RCC 7860 (cell line): ENCODE measurements around the gene GIGYF2.
"Not testable (repeated sequence)": the region's sequence is repeated elsewhere in the genome, so short reads cannot be mapped to it uniquely, and the experiment has no call there.

Experiments
- DNase-seq: peaks from one replicate; pipeline ENCODE4 v3.0.0-alpha.2; 2015; ENCODE audit warnings: low spot score
- FAIRE-seq: peaks from 2 replicates; lab custom pipeline; 2012; peaks lifted over from hg19 to GRCh38; lab: Jason Lieb, UNC

GIGYF2 gene, protein sequence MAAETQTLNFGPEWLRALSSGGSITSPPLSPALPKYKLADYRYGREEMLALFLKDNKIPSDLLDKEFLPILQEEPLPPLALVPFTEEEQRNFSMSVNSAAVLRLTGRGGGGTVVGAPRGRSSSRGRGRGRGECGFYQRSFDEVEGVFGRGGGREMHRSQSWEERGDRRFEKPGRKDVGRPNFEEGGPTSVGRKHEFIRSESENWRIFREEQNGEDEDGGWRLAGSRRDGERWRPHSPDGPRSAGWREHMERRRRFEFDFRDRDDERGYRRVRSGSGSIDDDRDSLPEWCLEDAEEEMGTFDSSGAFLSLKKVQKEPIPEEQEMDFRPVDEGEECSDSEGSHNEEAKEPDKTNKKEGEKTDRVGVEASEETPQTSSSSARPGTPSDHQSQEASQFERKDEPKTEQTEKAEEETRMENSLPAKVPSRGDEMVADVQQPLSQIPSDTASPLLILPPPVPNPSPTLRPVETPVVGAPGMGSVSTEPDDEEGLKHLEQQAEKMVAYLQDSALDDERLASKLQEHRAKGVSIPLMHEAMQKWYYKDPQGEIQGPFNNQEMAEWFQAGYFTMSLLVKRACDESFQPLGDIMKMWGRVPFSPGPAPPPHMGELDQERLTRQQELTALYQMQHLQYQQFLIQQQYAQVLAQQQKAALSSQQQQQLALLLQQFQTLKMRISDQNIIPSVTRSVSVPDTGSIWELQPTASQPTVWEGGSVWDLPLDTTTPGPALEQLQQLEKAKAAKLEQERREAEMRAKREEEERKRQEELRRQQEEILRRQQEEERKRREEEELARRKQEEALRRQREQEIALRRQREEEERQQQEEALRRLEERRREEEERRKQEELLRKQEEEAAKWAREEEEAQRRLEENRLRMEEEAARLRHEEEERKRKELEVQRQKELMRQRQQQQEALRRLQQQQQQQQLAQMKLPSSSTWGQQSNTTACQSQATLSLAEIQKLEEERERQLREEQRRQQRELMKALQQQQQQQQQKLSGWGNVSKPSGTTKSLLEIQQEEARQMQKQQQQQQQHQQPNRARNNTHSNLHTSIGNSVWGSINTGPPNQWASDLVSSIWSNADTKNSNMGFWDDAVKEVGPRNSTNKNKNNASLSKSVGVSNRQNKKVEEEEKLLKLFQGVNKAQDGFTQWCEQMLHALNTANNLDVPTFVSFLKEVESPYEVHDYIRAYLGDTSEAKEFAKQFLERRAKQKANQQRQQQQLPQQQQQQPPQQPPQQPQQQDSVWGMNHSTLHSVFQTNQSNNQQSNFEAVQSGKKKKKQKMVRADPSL (N-terminal part only)

GRCh38 chr2:232697059-232697806 is at the start of gene GIGYF2:
Gene GIGYF2, plus strand, starts transcription at chr2:232697331. Its CDS starts 37,867 bp downstream, at chr2:232735198.
- peak; percentile 70 for FAIRE-seq
- DNase-seq: peak; percentile 89

DNA sequence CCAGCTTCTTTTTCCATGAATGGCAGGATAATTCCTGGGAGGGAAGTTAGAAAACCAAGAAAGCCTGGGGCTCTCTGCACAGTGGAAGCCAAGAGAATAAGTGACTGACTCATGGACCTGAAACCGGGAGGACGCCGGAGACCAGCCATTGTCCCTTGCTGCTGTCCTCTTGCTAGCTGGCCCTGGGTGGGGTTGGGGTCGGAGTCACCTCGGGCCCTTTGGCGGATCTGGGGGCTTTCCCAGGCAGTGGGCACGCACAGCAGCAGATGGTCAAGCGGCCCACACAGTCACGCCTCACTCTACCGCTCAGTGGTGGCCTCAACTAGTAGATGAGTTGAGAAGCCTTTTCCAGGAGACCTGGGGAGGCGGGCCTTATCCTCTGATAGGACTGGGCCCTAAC is 48.1 kb upstream of the GIGYF2 start:
- FAIRE-seq: no peak
- DNase-seq: no peak

DNA sequence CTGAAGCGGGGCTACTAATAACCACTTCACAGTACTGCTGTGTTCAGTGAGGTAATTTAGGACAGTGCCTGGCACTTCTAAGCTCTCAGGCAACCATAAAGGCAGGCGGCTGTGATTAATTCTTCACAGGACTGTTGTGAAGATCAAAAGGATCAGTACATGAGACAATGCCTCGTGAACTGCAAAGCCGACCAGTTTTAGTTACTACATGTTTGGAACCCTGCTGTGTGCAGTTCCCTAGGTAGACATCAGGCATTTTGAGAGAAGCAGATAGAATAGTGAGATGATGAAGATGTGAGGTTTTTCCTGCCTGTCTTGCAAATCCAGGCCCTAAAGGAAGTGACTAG is 44.7 kb upstream of the GIGYF2 start:
- no peak for FAIRE-seq

DNA sequence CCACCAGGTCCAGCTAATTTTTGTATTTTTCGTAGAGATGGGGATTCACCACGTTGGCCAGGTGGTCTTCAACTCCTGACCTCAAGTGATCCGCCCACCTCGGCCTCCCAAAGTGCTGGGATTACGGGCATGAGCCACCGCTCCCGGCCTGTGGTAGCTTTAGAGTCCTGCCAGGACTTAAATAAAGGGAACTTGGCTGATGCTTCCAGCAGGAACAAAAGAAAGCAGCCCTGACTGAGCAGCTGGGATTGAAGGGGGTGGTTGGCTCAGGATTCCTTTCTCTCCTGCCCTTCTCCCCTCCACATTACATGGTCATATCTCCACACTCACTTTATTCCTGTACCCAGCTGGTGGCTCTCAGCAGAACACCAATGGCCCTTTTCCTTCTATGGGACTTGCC is 43.7 kb upstream of the GIGYF2 start:
- no peak for FAIRE-seq
- DNase-seq: no peak

More for the DNA sequence above, 44.7 kb upstream of the GIGYF2 start:
- DNase-seq: no peak

DNA sequence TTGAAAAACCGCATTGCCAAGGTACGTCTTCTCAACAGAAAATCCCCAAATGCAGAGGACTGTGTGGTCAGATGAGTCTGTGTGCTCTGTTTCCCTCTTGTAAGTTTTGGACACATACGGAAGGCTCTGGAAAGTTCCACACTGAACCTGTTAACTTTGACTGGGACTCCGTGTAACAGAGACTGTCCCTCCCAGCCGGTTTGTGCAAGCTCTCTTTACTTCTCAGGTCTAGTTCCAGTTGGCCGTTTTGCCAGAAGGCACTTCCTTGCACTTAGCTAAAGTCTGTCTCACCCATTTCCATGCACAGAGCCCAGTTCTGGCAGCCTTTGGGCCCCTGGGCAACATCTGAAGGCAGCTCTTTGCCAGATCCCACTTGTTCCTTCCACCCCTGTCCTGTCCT is 41.7 kb upstream of the GIGYF2 start:
- DNase-seq: no peak
- no peak for FAIRE-seq

DNA sequence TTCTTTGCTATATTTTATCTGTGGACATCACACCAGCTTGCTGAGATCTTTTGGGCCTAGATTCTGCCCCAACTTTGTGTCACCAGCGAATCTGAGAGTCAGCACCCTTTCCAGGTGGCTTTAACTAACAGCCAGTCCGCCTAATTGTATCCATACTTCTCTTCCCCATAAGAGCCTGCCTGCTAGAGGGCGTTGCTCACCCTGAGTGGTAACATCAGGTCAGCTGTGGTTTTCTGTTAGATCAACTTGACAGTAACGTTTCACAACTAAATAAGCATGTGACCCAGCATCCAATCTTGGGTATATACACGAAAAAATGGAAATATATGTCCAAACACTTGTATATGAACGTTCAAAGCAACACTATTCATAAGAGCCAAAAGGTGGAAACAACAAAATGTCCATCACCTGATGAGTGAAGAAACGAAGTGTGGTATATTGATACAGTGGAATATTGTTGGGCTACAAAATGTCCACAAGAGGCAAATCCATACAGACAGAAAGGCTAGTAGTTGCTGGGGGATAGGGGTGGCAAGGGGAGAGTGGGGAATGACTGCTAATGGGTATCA is 38.8 kb upstream of the GIGYF2 start:
- no peak for FAIRE-seq
- DNase-seq: no peak

DNA sequence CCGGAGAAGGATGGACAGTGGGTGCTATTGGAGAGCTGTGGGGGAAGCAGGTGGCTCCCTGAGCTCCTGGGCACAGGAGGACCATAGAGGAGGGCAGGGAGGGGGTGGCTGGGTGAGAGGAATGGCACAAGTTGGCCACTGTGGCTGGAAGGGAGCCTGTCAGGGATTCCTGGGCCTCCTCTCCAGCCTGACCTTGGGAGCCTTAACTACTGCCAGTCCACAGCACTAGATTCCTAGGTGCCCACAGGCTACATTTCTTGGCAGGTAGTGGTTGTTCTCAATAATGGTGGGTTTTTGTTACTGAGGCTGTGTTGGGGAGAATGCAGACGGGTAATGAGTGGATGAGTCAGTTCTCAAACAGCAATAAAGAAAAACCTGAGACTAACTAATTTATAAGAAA is 37.8 kb upstream of the GIGYF2 start:
- FAIRE-seq (no peak), DNase-seq (no peak)

DNA sequence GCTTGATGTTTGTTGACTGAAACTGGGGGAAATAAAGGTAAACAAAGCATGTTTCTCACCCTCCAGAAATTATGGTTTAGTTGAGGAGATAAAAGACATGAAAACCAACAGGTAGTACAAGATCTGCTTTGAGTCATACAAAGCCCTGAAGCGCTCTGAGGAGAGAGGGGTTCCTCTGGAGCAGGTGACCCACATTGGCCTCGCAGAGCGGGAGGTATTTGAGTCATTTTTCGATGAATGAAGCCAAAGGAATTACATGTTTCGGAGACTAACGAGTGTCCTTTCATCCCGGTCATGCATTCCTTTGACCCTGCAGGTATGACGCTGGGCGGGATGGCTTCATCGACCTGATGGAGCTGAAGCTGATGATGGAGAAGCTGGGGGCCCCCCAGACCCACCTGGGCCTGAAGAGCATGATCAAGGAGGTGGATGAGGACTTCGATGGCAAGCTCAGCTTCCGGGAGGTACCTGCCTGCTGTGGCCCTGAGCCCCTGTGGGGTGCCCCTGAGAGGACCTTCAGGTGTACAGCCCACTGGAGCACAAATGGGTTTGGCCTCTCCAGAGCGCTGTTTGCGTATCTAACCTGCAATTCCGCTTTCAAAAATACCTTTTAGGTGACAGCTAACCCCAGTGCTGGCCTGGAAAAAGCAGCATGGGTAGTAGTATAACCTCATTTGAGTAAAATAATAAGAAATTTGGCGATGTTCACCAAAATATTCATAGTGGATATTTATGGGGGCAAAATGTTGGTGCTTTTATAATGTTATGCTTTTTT is 34.5 kb upstream of the GIGYF2 start:
- FAIRE-seq (no peak), DNase-seq (no peak)

DNA sequence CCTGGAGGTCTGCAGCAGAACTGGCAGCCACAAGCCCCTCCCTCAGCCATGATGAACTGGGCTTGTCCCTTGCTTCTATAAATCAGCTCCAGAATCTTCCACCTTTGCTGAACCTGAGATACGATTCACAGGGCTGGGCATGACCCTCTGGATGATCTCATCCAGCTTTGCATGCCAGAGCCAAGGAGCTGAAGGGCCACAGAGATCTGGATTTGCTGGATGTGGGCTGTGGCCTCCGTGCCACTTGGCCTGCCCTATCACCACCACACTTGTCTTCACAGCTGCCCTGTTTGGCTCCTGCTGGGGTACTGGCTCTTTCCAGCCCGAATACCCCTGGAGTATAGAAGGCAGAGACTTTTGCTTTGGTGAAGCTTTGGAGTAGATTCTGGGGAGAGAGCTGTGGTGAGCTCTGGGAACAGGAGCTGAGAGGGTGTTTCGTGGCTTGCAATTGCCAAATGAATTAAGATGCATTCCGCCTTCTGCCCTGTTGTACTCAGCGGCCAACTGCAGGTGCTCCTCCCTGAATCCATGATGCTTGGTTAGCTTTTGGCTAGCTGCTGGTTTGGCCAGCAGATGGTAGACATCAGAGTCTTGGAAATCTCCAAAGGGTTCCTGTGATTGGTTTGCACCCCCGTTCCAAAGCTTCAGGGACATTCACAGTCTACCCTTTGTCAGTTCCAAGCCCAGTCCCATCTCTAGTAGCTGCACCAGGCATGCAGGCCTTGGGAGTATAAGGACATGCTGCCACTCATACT is 30.9 kb upstream of the GIGYF2 start:
- DNase-seq (no peak), FAIRE-seq (no peak)

GRCh38 chr2:232667989-232668583 is 29.0 kb upstream of the GIGYF2 start:
- FAIRE-seq: no peak
- no peak for DNase-seq

- no peak for DNase-seq
- no peak for FAIRE-seq
Measured at GRCh38 chr2:232668805-232669444, 28.2 kb upstream of the GIGYF2 start.

DNA sequence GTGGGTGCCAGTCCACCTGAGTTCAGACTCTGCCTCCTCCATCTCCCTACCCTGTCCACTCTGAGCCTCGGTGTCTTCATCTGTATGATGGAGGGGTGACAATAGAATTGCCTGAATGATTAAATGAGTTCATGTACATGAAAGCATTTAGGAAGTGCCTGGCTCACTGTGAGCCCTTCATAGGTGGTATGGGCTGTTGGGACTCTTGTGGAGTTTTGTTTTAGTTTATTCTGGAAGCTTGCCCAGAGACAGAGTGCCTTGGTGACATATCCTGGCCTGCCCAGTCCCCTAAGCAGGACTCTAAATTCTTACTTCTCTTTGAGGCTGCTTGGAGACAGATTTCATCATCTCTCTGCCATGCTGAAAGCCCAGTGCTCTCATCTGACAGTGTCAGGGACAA is 24.5 kb upstream of the GIGYF2 start:
- no peak for DNase-seq
- FAIRE-seq: no peak

- FAIRE-seq: no peak
- no peak for DNase-seq
Measured at GRCh38 chr2:232674491-232674890, 22.6 kb upstream of the GIGYF2 start.

DNA sequence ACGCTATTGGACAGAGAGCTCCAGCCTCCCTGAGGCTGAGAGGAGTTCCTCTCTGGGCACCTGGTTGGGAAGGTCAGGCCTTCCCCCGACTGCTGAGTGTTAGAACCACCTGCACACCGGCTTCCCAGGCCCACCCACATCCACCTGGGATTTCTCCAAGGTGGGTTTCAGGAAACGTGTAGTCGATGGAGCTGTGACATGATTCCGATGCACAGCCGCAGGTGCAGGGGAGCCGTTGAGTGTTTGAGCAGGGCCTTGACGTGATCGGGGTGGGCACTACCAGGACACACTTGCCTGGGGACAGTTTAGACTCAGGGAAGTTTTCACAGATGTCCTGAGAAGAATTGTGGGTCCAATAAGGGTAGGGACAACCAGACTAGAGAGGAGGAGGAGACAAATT is 21.8 kb upstream of the GIGYF2 start:
- DNase-seq: no peak
- no peak for FAIRE-seq

- no peak for DNase-seq
- no peak for FAIRE-seq
Measured at GRCh38 chr2:232680006-232680405, 17.1 kb upstream of the GIGYF2 start.

DNA sequence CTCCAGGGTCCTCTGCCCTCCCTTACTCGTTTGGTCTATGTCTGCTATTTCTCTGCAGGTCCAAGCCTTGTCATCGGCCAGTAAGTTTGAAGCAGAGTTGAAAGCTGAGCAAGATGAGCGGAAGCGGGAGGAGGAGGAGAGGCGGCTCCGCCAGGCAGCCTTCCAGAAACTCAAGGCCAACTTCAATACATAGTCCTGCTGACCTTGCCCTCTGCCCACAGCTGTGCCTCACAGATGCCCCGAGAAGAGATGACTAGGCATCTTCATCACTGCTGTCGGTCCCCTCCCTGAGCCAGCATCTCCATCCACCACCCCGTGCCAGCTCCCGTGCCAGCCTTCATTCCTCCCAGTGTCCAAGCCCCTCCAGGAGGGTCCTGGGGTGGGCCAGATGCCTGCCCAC is 15.6 kb upstream of the GIGYF2 start:
- DNase-seq (no peak), FAIRE-seq (no peak)

- no peak for FAIRE-seq
Measured at GRCh38 chr2:232683368-232683767, 13.8 kb upstream of the GIGYF2 start.

GRCh38 chr2:232685391-232685790 is 11.7 kb upstream of the GIGYF2 start:
- FAIRE-seq, DNase-seq: not testable (repeated sequence)

More at GRCh38 chr2:232683368-232683767, 13.8 kb upstream of the GIGYF2 start:
- DNase-seq: no peak
